BLaER1 treated with 17β-estradiol and CSF1 and Interleukin-3, amounts not matched to agents 10 nM and 100 nM (cell line): ENCODE data around the gene LNPEP.

ENCODE experiments used
- H3K27ac ChIP-seq, 11 experiments: shearing (Covaris generic); formaldehyde crosslinking; 2 replicates each; pipeline ENCODE4 v1.8.1; 2022
- H3K27me3 ChIP-seq, 11 experiments: shearing (Covaris generic); formaldehyde crosslinking; 2 replicates each; pipeline ENCODE4 v1.8.1; 2022
- H3K36me3 ChIP-seq, 11 experiments: shearing (Covaris generic); formaldehyde crosslinking; 2 replicates each; pipeline ENCODE4 v1.8.1; 2022
- H3K4me1 ChIP-seq, 10 experiments: shearing (Covaris generic); formaldehyde crosslinking; 2 replicates each; pipeline ENCODE4 v1.8.1; 2022
- H3K4me2 ChIP-seq, 11 experiments: shearing (Covaris generic); formaldehyde crosslinking; 2 replicates each; pipeline ENCODE4 v1.8.1; 2022
- H3K4me3 ChIP-seq, 10 experiments: shearing (Covaris generic); formaldehyde crosslinking; 2 replicates each; pipeline ENCODE4 v1.8.1; 2022
- H3K9ac ChIP-seq, 11 experiments: shearing (Covaris generic); formaldehyde crosslinking; 2 replicates each; pipeline ENCODE4 v1.8.1; 2022
- H3K9me3 ChIP-seq, 11 experiments: shearing (Covaris generic); formaldehyde crosslinking; replicated peaks in 1 of 11; 2 replicates each; pipeline ENCODE4 v1.8.1; 2022
- H4K20me1 ChIP-seq, 11 experiments: shearing (Covaris generic); formaldehyde crosslinking; 2 replicates each; pipeline ENCODE4 v1.8.1; 2022
- Cebpa-rat ChIP-seq, 11 experiments: shearing (Covaris generic); IDR thresholded peaks; 2 replicates each; pipeline ENCODE4 v1.8.1; 2022

Gene LNPEP

GRCh38 chr5:96968614-96969013 lies 32.7 kb downstream of the LNPEP start:
- H3K4me2 ChIP-seq = no peak overlapping the region
- peaks cover 0 to 40% (median 20%) of the 10 kb centered on the region in 11 experiments; a peak in 17 of 22 replicates for H3K36me3 ChIP-seq
- peaks cover 0 to 39% (median 3%) of the 10 kb centered on the region in 11 experiments; a peak in 10 of 22 replicates for H4K20me1 ChIP-seq
- no peaks in the 10 kb centered on the region for H3K27me3 ChIP-seq
- TF ChIP-seq Cebpa-rat (IDR thresholded peaks at IDR 0.05) = no peak
- H3K9ac ChIP-seq = no peak overlapping the region
- H3K4me1 ChIP-seq = peaks cover 10 to 33% (median 20%) of the 10 kb centered on the region in 10 experiments
- H3K9me3 ChIP-seq = peaks cover 0 to 30% (median 17%) of the 10 kb centered on the region in 11 experiments; a peak in 14 of 22 replicates
- H3K27ac ChIP-seq = no peak overlapping the region
- no peak overlapping the region for H3K4me3 ChIP-seq

- no peak for TF ChIP-seq Cebpa-rat (IDR thresholded peaks at IDR 0.05)
- H3K27me3 ChIP-seq = no peaks in the 10 kb centered on the region
- peaks cover 0 to 30% (median 17%) of the 10 kb centered on the region in 11 experiments; a peak in 14 of 22 replicates for H3K9me3 ChIP-seq
- no peak overlapping the region for H3K9ac ChIP-seq
- no peak overlapping the region for H3K4me2 ChIP-seq
- H3K4me1 ChIP-seq = peaks cover 5 to 29% (median 19%) of the 10 kb centered on the region in 10 experiments; a peak in 16 of 20 replicates
- H4K20me1 ChIP-seq = peaks cover 0 to 43% (median 9%) of the 10 kb centered on the region in 11 experiments; a peak in 11 of 22 replicates
- H3K27ac ChIP-seq = no peak overlapping the region
- no peak overlapping the region for H3K4me3 ChIP-seq
- H3K36me3 ChIP-seq = peaks cover 0 to 45% (median 25%) of the 10 kb centered on the region in 11 experiments; a peak in 17 of 22 replicates
These were observed 33.5 kb downstream of the LNPEP start for GRCh38 chr5:96969366-96969765.

DNA sequence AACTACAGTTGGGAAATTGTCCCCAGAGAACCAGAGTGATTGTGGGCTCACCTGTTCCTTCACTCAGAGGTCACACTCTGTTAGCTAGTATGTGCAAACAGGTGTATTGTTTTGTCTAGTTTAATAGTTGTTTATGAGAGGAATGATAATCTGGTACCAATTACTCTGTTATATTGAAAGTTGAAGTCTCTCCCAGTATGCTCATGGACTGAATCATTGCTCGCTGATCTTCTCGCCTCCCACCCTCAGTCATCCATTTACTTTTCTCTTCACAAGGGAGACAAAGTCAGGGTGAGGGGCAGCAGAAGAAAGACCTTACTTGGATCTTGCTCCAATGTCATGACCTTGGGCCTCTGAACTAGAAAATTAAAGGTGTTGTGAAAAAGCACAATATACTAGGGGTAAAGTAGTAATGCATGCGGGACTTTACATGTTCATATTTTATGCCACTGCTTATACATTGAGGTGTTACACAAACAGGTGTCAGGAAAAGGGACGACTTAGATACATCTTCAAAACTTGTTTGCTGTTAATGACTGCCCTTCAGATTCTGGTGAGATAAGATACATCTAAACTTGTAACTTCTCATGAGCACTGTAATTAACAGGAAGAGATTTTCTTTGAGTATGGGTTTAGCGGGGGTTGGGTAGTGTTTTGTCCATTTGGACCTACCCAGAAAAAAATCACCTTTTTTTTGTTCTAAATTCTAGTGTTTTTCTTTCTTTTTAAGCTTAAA lies 36.9 kb downstream of the LNPEP start:
- no peak overlapping the region for H3K4me3 ChIP-seq
- H3K27me3 ChIP-seq = no peaks in the 10 kb centered on the region
- peak overlapping the region in 6 of 11 experiments; percentile 4 to 24 (median 12); a peak in 3 of 22 replicates for H3K4me2 ChIP-seq
- peaks cover 0 to 19% (median 9%) of the 10 kb centered on the region in 11 experiments; a peak in 10 of 22 replicates for H3K9me3 ChIP-seq
- no peak overlapping the region for H3K27ac ChIP-seq
- peaks cover 4 to 29% (median 18%) of the 10 kb centered on the region in 10 experiments; a peak in 16 of 20 replicates for H3K4me1 ChIP-seq
- H3K9ac ChIP-seq = no peak overlapping the region
- H3K36me3 ChIP-seq = peaks cover 0 to 28% (median 12%) of the 10 kb centered on the region in 11 experiments; a peak in 10 of 22 replicates
- TF ChIP-seq Cebpa-rat (IDR thresholded peaks at IDR 0.05) = no peak
- peaks cover 0 to 59% (median 19%) of the 10 kb centered on the region in 11 experiments; a peak in 11 of 22 replicates for H4K20me1 ChIP-seq

DNA sequence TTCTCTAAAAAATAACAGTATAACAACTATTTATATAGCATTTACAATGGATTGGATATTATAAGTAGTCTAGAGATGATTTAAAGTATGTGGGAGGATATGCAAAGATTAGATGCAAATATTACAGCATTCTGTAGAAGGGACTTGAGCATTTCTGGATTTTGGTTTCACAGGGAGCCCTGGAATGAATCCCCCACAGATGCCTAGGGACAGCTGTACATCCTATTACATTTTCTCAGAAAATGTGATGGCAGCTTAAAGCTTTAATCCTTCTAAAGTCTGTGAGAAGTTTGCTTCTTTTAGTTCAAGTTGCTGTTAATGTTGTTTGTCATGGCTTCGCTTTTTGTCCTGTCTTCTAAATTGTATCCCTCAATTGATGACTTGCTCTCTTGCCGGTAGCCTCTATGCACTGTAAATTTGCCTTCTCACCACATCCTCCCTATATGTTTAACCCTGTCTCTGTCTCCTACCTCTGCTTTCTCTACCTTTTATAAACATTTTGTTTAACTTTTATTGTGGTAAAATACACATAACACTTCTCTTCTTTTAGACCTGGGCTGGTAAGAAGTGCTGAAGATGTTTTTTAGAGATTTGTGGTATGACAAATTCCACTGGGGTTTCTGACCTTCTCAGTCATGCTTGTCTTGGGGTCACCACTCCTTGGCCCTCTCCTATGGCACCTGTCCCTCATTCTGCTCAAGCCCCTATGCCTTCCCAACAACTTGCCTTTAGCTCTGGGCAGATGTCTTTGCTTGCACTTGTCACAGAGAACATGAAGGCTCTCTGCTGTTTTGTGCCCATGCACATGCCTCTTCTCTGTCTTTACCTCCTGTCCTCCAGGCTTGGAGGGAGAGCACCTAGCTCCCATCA lies 37.9 kb downstream of the LNPEP start:
- Histone ChIP-seq H3K36me3 (peaks cover 0 to 36% (median 18%) of the 10 kb centered on the region in 11 experiments; a peak in 16 of 22 replicates), H3K4me3 (no peak overlapping the region), H3K9ac (no peak overlapping the region), H4K20me1 (peaks cover 0 to 56% (median 19%) of the 10 kb centered on the region in 11 experiments; a peak in 12 of 22 replicates), H3K27ac (no peak overlapping the region), H3K27me3 (no peaks in the 10 kb centered on the region), H3K4me1 (peaks cover 0 to 21% (median 12%) of the 10 kb centered on the region in 10 experiments; a peak in 14 of 20 replicates), H3K9me3 (peaks cover 0 to 19% (median 9%) of the 10 kb centered on the region in 11 experiments; a peak in 10 of 22 replicates), H3K4me2 (peak overlapping the region in 6 of 11 experiments; percentile 3 to 46 (median 23); a peak in 6 of 22 replicates)
- no peak for TF ChIP-seq Cebpa-rat (IDR thresholded peaks at IDR 0.05)

- peaks cover 0 to 21% (median 10%) of the 10 kb centered on the region in 10 experiments; a peak in 13 of 20 replicates for H3K4me1 ChIP-seq
- no peak for TF ChIP-seq Cebpa-rat (IDR thresholded peaks at IDR 0.05)
- peaks cover 0 to 58% (median 19%) of the 10 kb centered on the region in 11 experiments; a peak in 12 of 22 replicates for H4K20me1 ChIP-seq
- H3K4me2 ChIP-seq = no peak overlapping the region
- no peaks in the 10 kb centered on the region for H3K27me3 ChIP-seq
- H3K9me3 ChIP-seq = peaks cover 0 to 19% (median 7%) of the 10 kb centered on the region in 11 experiments; a peak in 10 of 22 replicates
- no peak overlapping the region for H3K27ac ChIP-seq
- no peak overlapping the region for H3K9ac ChIP-seq
- no peak overlapping the region for H3K4me3 ChIP-seq
- H3K36me3 ChIP-seq = peaks cover 17 to 54% (median 37%) of the 10 kb centered on the region in 11 experiments
These were observed 39.8 kb downstream of the LNPEP start for GRCh38 chr5:96975656-96976055.

DNA sequence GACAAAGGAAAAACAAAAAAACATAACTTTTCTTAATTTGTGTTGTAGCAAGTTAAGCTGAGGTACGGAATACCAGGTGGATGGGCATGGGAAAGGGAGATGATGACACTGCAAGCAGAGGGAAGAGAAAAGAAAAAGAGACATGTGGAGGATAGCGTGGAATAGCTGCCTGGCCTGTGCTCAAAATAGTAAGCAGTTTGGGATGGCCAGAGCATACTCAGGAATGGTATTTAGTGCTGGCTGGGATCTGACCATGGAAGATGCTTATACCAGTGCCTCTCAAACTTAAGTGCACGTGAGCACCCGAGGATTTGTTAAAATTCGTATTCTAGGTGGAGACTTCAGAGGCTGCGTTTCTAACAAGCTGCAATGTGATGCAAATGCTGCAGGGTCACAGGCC lies 41.3 kb downstream of the LNPEP start:
- peaks cover 0 to 53% (median 17%) of the 10 kb centered on the region in 11 experiments; a peak in 12 of 22 replicates for H4K20me1 ChIP-seq
- peaks cover 29 to 58% (median 46%) of the 10 kb centered on the region in 11 experiments for H3K36me3 ChIP-seq
- peaks cover 0 to 17% (median 8%) of the 10 kb centered on the region in 10 experiments; a peak in 13 of 20 replicates for H3K4me1 ChIP-seq
- H3K27me3 ChIP-seq = no peaks in the 10 kb centered on the region
- no peak overlapping the region for H3K27ac ChIP-seq
- H3K9ac ChIP-seq = no peak overlapping the region
- no peak for TF ChIP-seq Cebpa-rat (IDR thresholded peaks at IDR 0.05)
- H3K9me3 ChIP-seq = peaks cover 0 to 10% (median 2%) of the 10 kb centered on the region in 11 experiments; a peak in 5 of 22 replicates
- no peak overlapping the region for H3K4me3 ChIP-seq
- H3K4me2 ChIP-seq = no peak overlapping the region

- no peak overlapping the region for H3K4me2 ChIP-seq
- H3K27me3 ChIP-seq = no peaks in the 10 kb centered on the region
- no peak overlapping the region for H3K27ac ChIP-seq
- H3K9me3 ChIP-seq = peaks cover 0 to 5% (median 0%) of the 10 kb centered on the region in 11 experiments; a peak in 1 of 22 replicates
- H3K9ac ChIP-seq = no peak overlapping the region
- no peak overlapping the region for H3K4me3 ChIP-seq
- peaks cover 0 to 4% (median 0%) of the 10 kb centered on the region in 10 experiments; a peak in 5 of 20 replicates for H3K4me1 ChIP-seq
- no peak for TF ChIP-seq Cebpa-rat (IDR thresholded peaks at IDR 0.05)
- H3K36me3 ChIP-seq = peaks cover 38 to 68% (median 56%) of the 10 kb centered on the region in 11 experiments
- peaks cover 0 to 38% (median 11%) of the 10 kb centered on the region in 11 experiments; a peak in 11 of 22 replicates for H4K20me1 ChIP-seq
These were observed 43.1 kb downstream of the LNPEP start for GRCh38 chr5:96978812-96979449.
